ENCODE results near the gene TRIP12. TPM values are rescaled to one million over a fixed set of nuclear protein-coding genes. Genes with fewer than 3 reads are reported as not detected.

Gene TRIP12
- total RNA-seq, 1 donor from 2014 or later, result 191 TPM

DNA sequence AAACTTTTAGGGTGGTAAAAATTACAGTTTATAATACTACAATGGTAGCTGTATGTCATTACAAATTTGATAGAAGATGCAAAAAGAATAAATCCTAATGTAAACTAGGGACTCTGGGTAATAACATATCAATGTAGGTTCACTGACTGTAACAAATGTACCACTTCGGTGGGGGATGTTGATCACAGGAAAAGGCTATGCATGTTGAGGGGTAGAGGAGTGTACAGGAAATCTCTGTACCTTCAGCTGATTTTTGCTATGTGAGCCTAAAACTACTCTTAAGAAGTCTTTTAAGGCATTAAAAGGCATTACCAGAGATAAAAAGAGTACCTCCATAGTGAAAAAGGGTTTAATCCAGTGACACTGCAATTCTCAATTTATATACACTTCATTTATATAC is 25.0 kb downstream of the TRIP12 start:
- TF ChIP-seq, protein P1, sequence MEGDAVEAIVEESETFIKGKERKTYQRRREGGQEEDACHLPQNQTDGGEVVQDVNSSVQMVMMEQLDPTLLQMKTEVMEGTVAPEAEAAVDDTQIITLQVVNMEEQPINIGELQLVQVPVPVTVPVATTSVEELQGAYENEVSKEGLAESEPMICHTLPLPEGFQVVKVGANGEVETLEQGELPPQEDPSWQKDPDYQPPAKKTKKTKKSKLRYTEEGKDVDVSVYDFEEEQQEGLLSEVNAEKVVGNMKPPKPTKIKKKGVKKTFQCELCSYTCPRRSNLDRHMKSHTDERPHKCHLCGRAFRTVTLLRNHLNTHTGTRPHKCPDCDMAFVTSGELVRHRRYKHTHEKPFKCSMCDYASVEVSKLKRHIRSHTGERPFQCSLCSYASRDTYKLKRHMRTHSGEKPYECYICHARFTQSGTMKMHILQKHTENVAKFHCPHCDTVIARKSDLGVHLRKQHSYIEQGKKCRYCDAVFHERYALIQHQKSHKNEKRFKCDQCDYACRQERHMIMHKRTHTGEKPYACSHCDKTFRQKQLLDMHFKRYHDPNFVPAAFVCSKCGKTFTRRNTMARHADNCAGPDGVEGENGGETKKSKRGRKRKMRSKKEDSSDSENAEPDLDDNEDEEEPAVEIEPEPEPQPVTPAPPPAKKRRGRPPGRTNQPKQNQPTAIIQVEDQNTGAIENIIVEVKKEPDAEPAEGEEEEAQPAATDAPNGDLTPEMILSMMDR (conservative IDR thresholded peaks at IDR 0.05), result no peak
- H3K4me1 Mint-ChIP-seq (ENCODE audit: unreplicated experiment), result peaks cover 15% of the 10 kb centered on the region
- no peaks in the 10 kb centered on the region for H3K27me3 Mint-ChIP-seq
- H3K27ac Mint-ChIP-seq, result no peak overlapping the region
- H3K36me3 Mint-ChIP-seq, result peaks cover 18% of the 10 kb centered on the region
- DNase-seq (ENCODE audit: extremely low spot score, unreplicated experiment), result no peak
- H3K4me3 Mint-ChIP-seq, result no peak overlapping the region
- no peaks in the 10 kb centered on the region for H3K9me3 Mint-ChIP-seq

DNA sequence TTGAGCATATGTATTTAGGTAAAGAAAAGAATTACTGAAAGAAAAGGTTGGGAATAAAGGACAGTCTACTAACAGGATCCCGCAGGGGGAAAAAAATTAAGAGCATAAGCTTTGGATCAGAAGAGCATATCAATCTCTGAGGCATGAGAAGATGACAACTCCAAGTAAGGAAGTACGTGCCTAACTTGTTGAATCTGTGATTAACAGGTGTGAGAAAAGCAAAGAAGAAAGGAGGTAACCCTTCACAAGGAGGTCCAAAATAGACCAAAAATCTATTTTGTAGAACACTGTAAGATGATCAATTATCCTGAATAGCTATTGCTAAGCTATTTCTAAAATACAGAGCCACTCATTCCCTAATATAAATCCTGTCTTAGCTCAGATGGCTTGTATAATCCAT is 32.8 kb downstream of the TRIP12 start:
- DNase-seq (ENCODE audit: extremely low spot score, unreplicated experiment), result no peak
- H3K27me3 Mint-ChIP-seq, result no peaks in the 10 kb centered on the region
- TF ChIP-seq, protein P1 (conservative IDR thresholded peaks at IDR 0.05), result no peak
- no peaks in the 10 kb centered on the region for H3K36me3 Mint-ChIP-seq
- no peak overlapping the region for H3K4me3 Mint-ChIP-seq
- H3K4me1 Mint-ChIP-seq (ENCODE audit: unreplicated experiment), result no peaks in the 10 kb centered on the region
- H3K9me3 Mint-ChIP-seq, result no peaks in the 10 kb centered on the region
- H3K27ac Mint-ChIP-seq, result no peak overlapping the region

- Mint-ChIP-seq H3K27me3 (no peaks in the 10 kb centered on the region), H3K9me3 (no peaks in the 10 kb centered on the region), H3K4me1 (ENCODE audit: unreplicated experiment) (no peaks in the 10 kb centered on the region), H3K4me3 (no peak overlapping the region), H3K27ac (no peak overlapping the region), H3K36me3 (no peaks in the 10 kb centered on the region)
- DNase-seq (ENCODE audit: extremely low spot score, unreplicated experiment), result no peak
- TF ChIP-seq, protein P1 (conservative IDR thresholded peaks at IDR 0.05), result no peak
Measured at GRCh38 chr2:229888031-229888430, 33.8 kb downstream of the TRIP12 start.

GRCh38 chr2:229887441-229887840 is 34.4 kb downstream of the TRIP12 start:
- DNase-seq (ENCODE audit: extremely low spot score, unreplicated experiment), result no peak
- Mint-ChIP-seq H3K4me1 (ENCODE audit: unreplicated experiment) (no peaks in the 10 kb centered on the region), H3K36me3 (no peaks in the 10 kb centered on the region), H3K9me3 (no peaks in the 10 kb centered on the region), H3K4me3 (no peak overlapping the region), H3K27ac (no peak overlapping the region), H3K27me3 (no peaks in the 10 kb centered on the region)
- TF ChIP-seq, protein P1 (conservative IDR thresholded peaks at IDR 0.05), result no peak

- Mint-ChIP-seq H3K27ac (no peak overlapping the region), H3K4me1 (ENCODE audit: unreplicated experiment) (no peaks in the 10 kb centered on the region), H3K9me3 (no peaks in the 10 kb centered on the region), H3K4me3 (no peak overlapping the region), H3K27me3 (no peaks in the 10 kb centered on the region), H3K36me3 (no peaks in the 10 kb centered on the region)
- TF ChIP-seq, protein P1 (conservative IDR thresholded peaks at IDR 0.05), result no peak
- no peak for DNase-seq (ENCODE audit: extremely low spot score, unreplicated experiment)
Measured at GRCh38 chr2:229884775-229885699, 36.8 kb downstream of the TRIP12 start.
